HG02840 (cell line): ENCODE results near the gene MARK2.
"Not testable (repeated sequence)": the region's sequence is repeated elsewhere in the genome, so short reads cannot be mapped to it uniquely, and the experiment has no call there.

Experiments
- ATAC-seq: cut with Tn5 transposase; IDR thresholded peaks from one replicate; pipeline ENCODE4 v1.9.1; 2021; ENCODE audit warnings: mild to moderate bottlenecking, moderate library complexity, moderate number of reproducible peaks; ENCODE audit not compliant: unreplicated experiment, low FRiP score

The MARK2 gene

DNA sequence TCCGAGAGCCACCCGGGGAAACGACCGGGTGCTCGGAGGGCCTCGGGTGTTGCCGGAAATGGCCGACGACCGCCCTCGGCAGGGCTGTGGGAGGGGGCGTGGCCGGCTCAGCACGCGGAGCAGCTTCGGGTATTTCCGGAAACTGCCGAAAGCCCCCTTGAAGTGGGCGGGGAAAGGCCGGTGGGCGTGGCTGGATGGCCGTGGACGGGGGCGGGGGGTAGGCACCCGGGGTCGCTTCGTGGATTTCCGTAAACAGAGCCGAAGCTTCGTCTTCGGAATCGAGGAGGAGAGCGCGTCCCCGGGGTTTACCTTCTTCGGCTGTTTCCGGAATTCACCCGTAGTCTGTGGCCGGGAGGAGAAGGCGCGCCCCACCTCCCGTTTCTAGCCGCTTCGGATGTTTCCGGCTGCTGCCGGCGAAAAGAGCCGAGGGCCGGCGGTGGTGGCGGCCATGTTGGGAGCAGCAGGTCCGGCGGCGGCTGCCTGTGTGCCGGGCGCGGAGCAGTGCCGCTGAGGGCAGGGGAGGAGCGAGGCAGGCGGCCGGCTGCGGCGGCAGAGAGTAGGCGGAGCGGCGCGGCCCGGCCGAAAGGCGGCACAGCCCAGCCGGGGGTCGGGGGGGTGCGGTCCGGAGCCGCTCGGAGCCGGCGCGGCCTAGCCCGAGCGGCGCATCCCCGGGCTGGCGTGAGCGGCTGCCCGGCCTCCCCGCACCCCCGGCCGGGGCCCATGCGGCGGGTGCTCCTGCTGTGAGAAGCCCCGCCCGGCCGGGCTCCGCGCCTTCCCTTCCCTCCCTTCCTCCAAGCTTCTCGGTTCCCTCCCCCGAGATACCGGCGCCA, at the start of gene MARK2:
Gene MARK2 (plus strand): TSS at position 433 of the 830 bp plus-strand sequence. CDS start 397 bp downstream, at position 830.
- peak; percentile 74 for ATAC-seq

GRCh38 chr11:63791495-63792167, 47.3 kb upstream of the MARK2 start:
- ATAC-seq: no peak

GRCh38 chr11:63793161-63793560, 45.7 kb upstream of the MARK2 start:
- ATAC-seq: no peak

DNA sequence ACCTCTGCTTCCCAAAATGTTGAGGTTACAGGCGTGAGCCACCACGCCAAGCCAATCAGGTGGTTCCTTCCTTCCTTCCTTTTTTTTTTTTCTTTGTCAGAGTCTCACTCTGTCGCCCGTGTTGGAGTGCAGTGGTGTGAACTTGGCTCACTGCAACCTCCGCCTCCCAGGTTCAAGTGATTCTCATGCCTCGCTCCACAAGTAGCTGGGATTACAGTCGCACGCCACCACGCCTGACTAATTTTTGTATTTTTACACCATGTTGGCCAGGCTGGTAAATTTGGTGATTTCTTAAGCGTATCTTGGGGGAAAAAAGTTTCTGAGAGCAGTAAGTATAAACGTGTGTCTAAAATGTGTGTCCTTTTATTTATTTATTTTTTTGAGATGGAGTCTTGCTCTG, 43.8 kb upstream of the MARK2 start:
- no peak for ATAC-seq

- no peak for ATAC-seq
Measured at GRCh38 chr11:63800921-63801320, 38.0 kb upstream of the MARK2 start.

GRCh38 chr11:63802637-63803414, 36.1 kb upstream of the MARK2 start:
- no peak for ATAC-seq

DNA sequence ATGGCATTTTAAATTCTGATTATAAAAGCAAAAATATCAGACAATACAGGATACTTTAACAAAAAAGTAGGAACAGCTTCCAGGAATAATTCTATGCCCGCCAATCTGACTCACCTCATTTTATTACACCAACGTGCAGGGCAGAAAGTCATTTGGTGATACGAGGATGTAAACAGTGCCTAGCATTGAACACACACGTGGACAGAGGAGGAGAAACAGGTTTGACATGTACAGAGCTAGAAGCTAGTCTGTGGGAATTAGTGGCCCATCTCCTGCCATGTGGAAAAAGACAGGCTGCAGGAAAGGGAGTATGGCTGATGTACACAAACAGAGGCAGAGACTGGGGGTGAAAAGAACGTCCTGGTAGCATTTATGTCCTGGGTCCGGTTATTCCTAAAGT, 34.7 kb upstream of the MARK2 start:
- ATAC-seq: no peak

GRCh38 chr11:63805844-63806415, 33.0 kb upstream of the MARK2 start:
- ATAC-seq: no peak

DNA sequence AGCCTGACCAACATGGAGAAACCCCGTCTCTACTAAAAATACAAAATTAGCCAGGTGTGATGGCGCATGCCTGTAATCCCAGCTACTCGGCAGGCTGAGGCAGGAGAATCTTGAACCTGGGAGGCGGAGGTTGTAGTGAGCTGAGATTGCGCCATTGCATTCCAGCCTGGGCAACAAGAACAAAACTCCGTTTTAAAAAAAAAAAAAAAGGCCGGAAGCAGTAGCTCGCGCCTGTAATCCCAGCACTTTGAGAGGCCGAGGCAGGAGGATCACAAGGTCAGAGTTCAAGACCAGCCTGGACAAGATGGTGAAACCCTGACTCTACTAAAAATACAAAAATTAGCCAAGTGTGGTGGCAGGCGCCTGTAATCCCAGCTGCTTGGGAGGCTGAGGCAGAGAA, 28.5 kb upstream of the MARK2 start:
- not testable (repeated sequence) for ATAC-seq

DNA sequence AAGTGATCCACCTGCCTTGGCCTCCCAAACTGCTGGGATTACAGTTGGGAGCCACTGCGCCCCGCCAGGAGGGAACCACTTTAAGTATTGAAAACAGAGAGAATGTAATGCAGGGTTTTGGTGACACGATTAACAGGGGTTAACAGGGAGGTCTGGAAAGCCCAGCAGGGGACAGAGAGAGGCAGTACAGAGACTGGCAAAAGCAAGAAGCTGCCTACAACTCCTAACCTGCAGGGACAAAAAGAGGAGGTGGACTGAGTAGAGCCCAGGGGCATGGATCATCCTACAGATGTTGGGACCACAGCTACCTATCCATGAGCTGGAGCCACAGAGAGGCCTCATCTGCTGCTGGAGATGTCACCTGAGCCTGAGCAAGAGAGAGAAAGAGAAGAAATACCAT, 27.4 kb upstream of the MARK2 start:
- no peak for ATAC-seq

- ATAC-seq: peak; percentile 68
Measured at GRCh38 chr11:63813035-63813562, 25.8 kb upstream of the MARK2 start, which contains the start of gene SPINDOC. SPINDOC (plus strand) TSS chr11:63813456; CDS start chr11:63813687, 231 bp downstream.

GRCh38 chr11:63813563-63814382, 25.1 kb upstream of the MARK2 start:
- ATAC-seq: peak; percentile 44

DNA sequence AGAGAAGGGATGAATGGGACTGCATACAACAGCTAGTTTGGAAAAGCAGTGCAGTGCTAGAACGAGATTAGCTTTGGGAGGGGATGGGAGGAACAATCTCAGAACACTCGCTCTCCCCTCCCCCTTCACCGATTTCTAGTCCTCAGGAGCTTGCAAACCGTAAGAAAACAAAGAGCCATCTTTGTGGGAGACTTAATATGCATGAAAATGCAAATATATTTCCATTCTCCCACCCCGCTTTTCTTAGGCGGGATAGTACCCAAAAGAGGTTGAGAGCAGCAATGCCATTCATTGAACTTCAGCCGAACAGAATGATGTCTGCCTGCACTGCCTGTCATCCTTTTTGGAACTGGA, 24.6 kb upstream of the MARK2 start:
- ATAC-seq: no peak

DNA sequence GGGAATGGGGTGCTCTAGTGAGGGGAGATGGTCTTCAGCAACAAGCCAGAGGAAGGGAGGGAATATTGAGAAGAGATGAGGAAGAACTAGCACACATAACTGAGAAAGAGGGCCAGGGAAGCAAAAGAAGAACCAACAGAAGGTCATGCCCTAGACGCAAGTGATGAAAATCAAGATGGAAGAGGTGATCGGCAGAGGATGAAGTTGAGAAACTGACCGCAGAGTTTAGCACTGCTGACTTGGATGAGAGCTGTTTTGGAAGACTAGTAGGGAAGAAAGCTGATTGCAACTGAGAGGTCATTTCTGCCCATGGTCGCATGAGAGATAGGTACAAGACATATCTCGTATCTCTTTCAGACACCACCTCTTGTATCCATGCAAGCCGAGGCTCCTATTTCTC, 22.7 kb upstream of the MARK2 start:
- no peak for ATAC-seq

DNA sequence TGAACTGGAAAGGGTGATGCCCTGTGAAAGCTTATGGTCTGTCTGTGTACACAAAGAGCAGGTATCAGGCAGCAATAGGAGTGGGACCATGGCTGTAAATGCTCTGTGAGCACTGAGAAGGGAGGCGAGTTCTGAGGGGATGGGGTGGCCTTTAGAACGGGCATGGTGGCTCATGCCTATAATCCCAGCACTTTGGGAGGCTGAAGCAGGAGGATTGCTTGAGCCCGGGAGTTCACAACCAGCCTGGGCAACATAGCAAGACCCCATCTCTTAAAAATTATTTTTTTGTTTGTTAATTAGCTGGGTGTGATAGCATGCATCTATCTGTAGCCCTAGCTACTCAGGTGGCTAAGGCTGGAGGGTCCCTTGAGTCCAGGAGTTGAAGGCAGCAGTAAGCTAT, 22.2 kb upstream of the MARK2 start:
- ATAC-seq: no peak

DNA sequence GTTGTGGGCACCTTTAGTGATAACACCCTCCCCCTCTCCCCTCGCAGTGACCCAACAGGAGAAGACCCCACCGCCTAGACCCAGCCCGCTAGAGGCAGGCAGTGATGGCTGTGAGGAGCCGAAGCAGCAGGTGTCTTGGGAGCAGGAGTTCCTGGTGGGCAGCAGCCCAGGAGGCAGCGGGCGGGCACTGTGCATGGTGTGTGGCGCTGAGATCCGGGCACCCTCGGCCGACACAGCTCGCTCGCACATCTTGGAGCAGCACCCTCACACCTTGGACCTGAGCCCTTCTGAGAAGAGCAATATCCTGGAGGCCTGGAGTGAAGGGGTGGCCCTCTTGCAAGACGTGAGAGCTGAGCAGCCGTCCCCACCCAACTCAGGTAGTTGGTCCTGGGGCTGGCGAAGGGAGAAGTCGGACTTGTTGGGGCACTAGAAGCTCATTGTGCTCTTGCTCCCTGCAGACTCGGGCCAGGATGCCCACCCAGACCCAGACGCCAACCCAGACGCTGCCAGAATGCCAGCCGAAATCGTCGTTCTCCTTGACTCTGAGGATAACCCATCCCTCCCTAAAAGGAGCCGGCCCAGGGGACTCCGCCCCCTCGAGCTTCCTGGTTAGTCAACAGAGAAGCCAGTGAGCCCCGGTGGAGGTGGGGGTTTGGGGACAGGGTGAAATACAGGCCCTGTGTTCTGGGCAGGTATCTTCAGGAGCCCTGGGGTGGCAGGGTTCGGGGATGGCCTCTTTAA, 21.0 kb upstream of the MARK2 start:
- ATAC-seq: no peak

- ATAC-seq: no peak
Measured at GRCh38 chr11:63818609-63819008, 20.3 kb upstream of the MARK2 start.

DNA sequence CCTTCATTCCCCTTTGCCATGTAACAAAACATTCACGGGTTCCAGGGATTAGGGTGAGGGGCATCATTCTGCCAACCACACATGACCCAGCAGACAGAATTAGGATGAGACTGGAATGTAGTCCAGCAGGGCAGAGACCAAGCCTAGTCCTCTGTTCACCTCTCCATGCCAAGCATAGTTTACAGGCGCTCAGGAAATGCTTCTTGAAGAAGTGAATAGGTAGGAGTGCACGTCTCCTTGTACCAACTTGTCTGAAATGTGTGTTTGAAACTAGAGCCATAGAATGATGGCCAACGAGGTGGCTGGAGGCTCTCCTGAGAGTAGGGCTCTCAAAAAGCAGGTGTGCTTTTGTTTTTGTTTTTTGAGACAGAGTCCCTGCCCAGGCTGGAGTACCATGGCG, 17.5 kb upstream of the MARK2 start:
- no peak for ATAC-seq
